Putamen (tissue), 1 donor: Measurements from ENCODE around the gene TTLL4.
A peak's percentile ranks its signal among the peaks of the same experiment; 100 is the strongest.
"Not testable (repeated sequence)": the region's sequence is repeated elsewhere in the genome, so short reads cannot be mapped to it uniquely, and the experiment has no call there.

Experiments
- DNase-seq: peaks from one replicate; pipeline ENCODE4 v3.0.0-alpha.2; 2016; ENCODE audit warnings: low spot score

The TTLL4 gene

DNA sequence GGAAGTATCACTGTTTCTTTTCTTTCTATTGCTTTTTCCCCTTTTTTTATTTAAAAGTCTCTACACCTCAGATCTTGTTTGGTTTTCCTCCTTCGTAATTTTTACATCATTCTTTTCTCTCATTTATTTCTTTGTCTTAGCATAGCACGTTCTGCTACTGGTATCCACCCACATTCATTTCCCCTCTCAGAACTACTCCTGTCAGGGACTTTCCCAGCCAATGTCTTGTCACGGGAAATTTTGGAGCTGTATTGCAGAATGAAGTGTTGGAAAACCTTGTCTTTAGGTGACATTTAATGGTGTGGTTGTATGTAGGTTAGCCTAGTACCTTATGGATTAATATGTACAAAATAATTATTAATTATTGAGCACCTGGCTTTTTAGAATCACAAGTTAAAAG lies 34.0 kb downstream of the TTLL4 start:
- DNase-seq: no peak

DNA sequence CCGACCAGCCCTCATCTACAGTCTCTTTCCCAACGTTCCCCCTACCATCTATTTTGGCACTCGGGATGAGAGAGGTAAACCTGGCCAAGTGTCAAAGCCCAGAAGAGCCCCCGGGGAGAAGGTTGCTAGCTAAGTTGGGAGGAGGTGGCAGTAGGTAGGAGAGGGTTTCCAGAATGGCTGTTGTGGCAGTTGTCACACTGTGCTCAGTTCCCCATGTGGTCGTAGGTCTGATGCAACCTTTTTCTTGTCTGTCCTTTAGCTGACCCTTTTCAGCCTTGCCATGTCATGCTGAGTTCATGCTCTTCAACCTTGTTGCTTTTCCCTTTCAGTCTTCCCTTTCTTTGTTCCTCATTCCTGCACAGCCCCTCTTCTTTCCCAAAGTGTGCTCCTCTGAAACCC lies 34.5 kb downstream of the TTLL4 start:
- no peak for DNase-seq

DNA sequence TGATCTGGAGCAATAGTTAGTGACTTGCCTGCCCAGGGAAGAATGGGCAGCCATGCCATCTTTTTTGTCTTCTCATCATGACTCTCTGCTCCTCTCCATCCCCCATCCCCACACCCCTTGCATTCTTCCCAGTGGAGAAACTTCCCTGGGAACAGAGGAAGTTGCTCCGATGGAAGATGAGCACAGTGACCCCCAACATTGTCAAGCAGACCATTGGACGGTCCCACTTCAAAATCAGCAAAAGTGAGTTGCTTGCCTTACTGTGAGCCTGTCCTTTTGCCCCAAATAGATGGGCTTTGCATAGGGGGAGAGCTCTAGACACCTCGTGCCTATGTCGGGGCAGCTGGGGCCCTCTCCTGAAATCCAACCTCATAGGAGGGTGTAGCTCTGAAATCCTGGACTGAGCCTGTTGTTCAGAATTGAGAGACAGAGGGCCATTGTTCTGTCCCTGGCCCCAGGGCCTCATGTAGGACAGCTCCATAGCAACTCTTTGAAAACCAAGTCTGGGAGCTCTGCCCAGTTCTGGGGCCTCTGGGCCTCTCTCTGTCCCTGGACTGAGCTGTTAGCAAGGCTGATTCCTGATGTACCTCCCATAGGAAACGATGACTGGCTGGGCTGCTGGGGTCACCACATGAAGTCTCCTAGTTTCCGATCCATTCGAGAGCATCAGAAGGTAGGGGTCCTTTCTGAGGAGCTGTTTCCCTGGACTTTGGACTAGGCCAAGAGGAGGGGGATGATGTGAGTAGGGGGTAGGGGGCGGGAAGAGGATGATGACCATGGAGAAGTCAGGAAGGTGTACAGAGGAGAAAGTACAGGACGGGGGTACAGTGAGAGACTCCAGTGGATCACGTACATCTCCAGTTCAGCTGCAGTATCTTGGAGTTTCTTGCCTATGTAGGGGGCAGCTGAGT lies 35.2 kb downstream of the TTLL4 start:
- peak; percentile 99 for DNase-seq

DNA sequence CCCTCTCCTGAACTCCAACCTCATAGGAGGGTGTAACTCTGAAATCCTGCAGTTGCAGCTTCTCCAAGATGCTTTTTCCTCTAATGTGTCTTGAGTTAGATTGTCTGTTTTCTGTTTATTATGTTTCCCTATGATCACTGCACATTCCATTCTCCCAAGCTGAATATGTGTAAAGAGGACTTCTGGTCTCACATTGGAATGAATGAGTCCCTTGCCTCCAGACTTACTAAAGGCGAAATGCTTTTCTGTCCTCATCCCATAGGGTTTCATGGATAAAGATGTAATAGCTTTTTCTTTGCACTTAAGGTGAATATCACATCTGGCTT lies 35.8 kb downstream of the TTLL4 start:
- no peak for DNase-seq

DNA sequence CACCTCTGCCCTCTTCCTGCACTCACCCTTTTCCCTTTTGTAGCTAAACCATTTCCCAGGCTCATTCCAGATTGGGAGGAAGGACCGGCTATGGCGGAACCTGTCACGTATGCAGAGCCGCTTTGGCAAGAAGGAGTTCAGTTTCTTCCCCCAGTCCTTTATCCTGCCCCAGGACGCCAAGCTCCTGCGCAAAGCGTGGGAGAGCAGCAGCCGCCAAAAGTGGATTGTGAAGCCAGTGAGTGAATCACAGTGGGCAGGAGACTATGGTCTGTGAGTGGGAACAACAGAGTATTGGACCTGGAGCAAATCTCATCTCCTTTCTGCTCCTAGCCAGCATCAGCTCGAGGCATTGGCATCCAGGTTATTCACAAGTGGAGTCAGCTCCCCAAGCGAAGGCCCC lies 36.3 kb downstream of the TTLL4 start:
- DNase-seq: no peak

- DNase-seq: no peak
Observed at GRCh38 chr2:218748741-218749441, 38.3 kb downstream of the TTLL4 start.

DNA sequence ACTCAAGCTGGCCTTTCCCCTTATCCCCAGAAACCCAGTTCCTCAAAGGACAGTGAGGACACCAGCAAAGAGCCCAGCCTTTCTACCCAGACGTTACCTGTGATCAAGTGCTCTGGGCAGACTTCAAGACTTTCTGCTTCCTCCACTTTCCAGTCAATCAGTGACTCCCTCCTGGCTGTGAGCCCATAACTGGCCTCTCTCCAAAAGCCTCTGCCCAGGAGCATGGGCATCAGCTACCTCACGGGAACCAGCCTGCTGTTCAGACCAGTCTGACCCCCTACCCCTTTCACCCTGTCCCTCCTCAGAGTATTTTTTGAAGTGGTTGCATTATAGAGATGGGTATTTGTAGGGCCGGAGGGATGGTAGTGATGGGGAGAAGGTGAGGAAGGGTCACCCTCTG lies 43.6 kb downstream of the TTLL4 start:
- DNase-seq: no peak

DNA sequence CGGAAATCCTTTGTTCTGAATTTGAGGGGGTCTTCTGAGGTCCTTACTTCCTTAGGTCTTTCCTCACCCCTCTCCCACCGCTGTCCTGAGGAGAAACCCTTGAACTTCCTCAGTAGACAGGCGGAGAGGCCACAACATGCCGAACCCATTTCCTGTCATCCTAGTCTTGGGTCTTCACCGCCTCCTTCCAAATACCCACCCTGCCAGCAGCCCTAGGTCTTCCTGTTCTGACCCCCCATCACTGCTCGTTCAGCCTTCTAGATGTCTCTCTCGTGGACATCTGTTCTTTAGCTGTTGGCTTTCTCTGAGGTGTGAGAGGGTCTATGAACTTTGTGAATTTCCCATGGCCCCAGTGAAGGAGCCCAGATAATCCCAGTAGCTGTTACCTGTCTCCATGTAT lies 44.1 kb downstream of the TTLL4 start:
- DNase-seq: no peak

DNA sequence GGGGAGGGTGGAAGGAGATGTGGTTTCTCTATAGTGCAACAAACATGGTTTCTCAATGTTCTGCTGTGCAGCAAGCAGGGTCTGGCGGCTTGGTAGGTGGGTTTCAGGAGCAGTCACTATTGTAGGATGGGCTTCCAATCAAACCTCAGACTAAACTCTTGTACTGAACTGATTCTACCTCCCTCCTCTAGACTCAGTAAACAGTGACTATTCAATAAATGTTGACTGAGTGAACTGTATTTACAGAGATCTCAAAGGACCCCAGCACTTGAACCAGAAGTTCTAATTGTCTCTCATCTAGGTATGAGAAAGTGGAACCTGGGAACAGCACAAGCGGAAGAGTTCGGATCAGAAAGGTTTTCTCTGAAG lies 44.5 kb downstream of the TTLL4 start:
- no peak for DNase-seq

- no peak for DNase-seq
Observed at GRCh38 chr2:218755567-218756404, 45.2 kb downstream of the TTLL4 start.

DNA sequence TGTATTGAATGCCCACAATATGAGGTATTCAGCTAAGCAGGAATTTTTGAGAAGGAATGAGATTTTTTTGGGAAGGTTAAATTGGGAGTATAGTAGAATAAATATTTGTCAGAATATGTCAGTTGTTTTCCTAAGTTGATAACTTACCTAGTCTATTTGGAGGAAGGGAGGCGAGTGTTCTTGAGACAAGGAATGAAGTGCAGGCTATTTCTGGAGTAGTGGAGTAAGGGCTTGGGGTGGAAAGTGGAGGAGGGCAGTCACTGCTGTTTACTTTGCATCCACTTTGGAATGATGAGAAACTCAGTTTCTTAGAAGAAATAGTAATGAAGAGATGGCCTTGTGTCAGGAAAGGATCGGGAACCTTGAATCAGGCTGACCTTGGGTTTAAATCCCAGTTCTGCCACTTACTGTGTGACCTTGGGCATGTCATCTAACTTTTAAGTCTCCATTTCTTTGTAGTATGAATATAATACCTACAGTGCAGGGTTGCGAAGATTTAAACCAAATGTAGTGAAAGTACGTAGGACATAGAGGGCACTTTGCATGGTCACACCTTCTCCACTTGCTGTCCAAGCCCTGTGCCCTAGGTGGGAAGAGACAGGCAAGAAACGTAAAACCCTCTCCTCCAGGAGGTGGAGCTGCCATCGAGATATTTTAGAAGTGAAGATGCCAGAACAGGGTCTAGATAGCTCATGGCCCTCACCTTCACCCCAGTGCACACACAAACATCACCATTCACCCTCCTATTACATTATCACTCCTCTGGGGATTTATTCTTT lies 46.2 kb downstream of the TTLL4 start:
- no peak for DNase-seq

DNA sequence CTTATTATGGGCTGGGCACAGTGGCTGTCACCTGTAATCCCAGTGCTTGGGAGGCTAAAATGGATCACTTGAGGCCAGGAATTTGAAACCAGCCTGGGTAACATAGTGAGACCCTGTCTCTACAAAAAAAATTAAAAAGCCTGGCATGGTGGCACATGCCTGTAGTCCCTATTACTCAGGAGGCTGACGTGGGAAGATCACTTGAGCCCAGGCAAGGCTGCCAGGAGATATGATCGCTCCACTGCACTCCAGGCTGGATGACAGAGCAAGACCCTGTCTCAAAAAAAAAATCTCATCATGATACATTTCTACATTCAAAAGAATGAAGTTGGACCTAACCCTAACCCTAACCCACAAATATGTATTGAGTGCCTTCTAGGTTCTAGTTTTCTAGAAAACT lies 51.2 kb downstream of the TTLL4 start:
- no peak for DNase-seq

- not testable (repeated sequence) for DNase-seq
Observed at GRCh38 chr2:218772759-218773158, 62.1 kb downstream of the TTLL4 start.

GRCh38 chr2:218773881-218774280 lies 63.2 kb downstream of the TTLL4 start:
- no peak for DNase-seq

- DNase-seq: no peak
Observed at GRCh38 chr2:218776488-218776887, 65.9 kb downstream of the TTLL4 start.

- DNase-seq: no peak
Observed at GRCh38 chr2:218777276-218777990, 66.8 kb downstream of the TTLL4 start.

GRCh38 chr2:218780046-218780445 lies 69.4 kb downstream of the TTLL4 start:
- DNase-seq: no peak

DNA sequence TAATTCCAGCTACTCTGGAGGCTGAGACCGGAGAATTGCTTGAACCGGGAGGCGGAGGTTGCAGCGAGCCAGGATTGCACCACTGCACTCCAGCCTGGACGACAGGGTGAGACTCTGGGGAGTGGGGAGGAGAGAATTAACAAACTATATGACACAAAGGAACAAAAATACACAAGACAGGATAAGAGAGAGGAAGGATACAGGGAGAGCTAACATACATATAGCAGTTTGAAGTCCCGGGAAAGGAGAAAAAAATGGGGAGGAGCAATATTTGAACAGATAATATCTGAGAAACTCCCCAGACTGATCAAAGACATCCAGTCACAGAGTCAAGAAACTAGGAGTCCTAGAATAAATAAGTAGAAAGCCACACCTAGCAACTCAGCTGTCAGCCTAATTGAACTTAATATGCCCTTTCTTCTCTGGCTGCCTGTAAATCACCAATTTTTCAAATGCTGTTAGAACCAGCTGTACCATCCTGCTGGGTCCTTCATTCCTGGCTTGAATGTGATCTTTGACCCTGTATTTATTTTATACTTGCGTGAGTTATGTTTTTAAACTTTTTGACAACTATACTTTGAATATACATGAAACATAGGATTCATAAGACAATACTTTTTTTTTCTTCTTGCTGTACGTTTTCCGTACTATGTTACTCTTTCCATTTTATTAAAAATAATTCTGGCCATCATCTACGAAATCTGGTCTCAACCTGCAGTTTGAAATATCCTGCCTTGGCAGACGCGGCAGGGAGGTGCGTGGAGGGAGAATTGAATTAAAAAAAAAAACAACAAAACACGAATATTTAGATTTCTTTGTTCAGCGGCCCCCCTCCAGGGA lies 70.4 kb downstream of the TTLL4 start:
- no peak for DNase-seq

DNA sequence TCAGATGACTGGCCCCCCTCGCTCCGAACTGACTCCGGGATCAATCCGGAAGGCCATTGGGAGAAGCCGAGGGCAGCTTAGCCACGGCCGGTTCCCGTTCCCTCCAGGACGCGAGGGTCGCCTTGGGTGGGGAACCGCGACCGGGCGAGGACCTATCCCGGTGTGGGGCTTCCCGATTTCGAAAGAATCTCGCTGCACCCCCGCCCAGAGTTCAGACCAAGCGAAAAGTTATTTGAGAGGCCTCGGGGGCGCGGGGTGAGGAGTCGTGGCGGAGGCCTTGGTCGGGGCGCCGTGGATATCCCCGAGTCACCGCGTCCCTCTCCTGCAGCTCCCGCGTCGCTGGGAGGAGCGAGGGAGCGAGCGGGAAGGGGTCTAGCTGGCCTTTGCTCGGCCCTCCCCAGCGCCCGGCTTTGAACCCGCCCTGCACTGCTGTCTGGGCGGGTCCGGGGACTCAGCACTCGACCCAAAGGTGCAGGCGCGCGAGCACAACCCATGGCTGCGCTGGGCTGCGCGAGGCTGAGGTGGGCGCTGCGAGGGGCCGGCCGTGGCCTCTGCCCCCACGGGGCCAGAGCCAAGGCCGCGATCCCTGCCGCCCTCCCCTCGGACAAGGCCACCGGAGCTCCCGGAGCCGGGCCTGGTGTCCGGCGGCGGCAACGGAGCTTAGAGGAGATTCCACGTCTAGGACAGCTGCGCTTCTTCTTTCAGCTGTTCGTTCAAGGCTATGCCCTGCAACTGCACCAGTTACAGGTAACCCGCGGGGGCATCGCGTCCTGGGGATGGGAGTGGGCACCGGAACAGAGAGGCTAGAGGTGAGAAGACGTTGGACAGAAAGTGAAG lies 71.3 kb downstream of the TTLL4 start, which contains the start of gene CYP27A1:
Gene CYP27A1, plus strand, starts transcription at position 457 of the 837 bp plus-strand sequence. Its CDS starts 36 bp downstream, at position 493.
- DNase-seq: peak; percentile 71
